Colonic mucosa (tissue), 4 donors: ENCODE results near the gene LETMD1. TPM values are rescaled to one million over a fixed set of nuclear protein-coding genes. Genes with fewer than 3 reads are reported as not detected.

ENCODE experiments used
- DNase-seq: peaks from one replicate; pipeline ENCODE4 v3.0.0-alpha.2; 2020
- H3K27ac ChIP-seq: fragments of 200-600 bp; one replicate; pipeline ENCODE4 v1.8.0; 2021
- H3K27me3 ChIP-seq: fragments of 200-600 bp; one replicate; pipeline ENCODE4 v1.8.0; 2021
- H3K36me3 ChIP-seq: fragments of 200-600 bp; one replicate; pipeline ENCODE4 v1.8.0; 2021
- H3K4me1 ChIP-seq: fragments of 200-600 bp; one replicate; pipeline ENCODE4 v1.8.0; 2021; ENCODE audit warnings: mild to moderate bottlenecking
- H3K4me3 ChIP-seq: fragments of 200-600 bp; one replicate; pipeline ENCODE4 v1.8.0; 2021
- H3K9ac ChIP-seq, 2 donors: one replicate each; pipeline ENCODE4 v1.7.0; 2013; ENCODE audit warnings: control low read depth in 2 of 2, low read depth in 2 of 2, low read length in 2 of 2
- H3K9me3 ChIP-seq: fragments of 200-600 bp; one replicate; pipeline ENCODE4 v1.8.0; 2021
- CTCF ChIP-seq: fragments of 200-600 bp; IDR thresholded peaks from one replicate; pipeline ENCODE4 v1.8.0; 2022; ENCODE audit warnings: antibody characterized with exemption, mild to moderate bottlenecking
- intact Hi-C: fragments of 100-400 bp; cut with DNase I; formaldehyde crosslinking; loops from one replicate; pipeline ENCODE4 v1.14.1; 2022
- total RNA-seq, 2 donors: library from RNA; stranded (reverse); fragmentation: NEBNext Ultra II Directional in 1 of 2; extraction: Animal tissue kit (Norgen Biotek cat#: 25700) in 1 of 2; gene quantifications; one replicate each; pipeline ENCODE4 v1.2.1, GENCODE V29; 2021
- donor health status: healthy.
- donor health status: DM: no; HTN: no; CAD: no.
- donor health status: DM: no; HTN: no; CAD: no.

Gene LETMD1
- total RNA-seq = 10 to 100 TPM; 54.8 to 67.8 TPM

- intact Hi-C loops = loop anchor here (10.0 kb wide), 1 partner anchor 297 kb away; the partner anchor contains the start of gene CELA1
- no peaks in the 10 kb centered on the region for H3K4me1 ChIP-seq
- peak; percentile 96 for DNase-seq
These were observed at the start of gene LETMD1 for GRCh38 chr12:51047655-51048540. Gene LETMD1, plus strand, starts transcription at chr12:51048327. Its CDS starts 30 bp downstream, at chr12:51048357.

GRCh38 chr12:50999093-50999492, 49.0 kb upstream of the LETMD1 start:
- Histone ChIP-seq H3K9ac (no peak overlapping the region), H3K4me1 (no peaks in the 10 kb centered on the region), H3K27me3 (no peaks in the 10 kb centered on the region), H3K27ac (no peak overlapping the region), H3K36me3 (peaks cover 16% of the 10 kb centered on the region), H3K9me3 (no peaks in the 10 kb centered on the region), H3K4me3 (no peak overlapping the region)
- TF ChIP-seq CTCF = no peak
- DNase-seq = no peak
- intact Hi-C loops = no loop called here

More at GRCh38 chr12:51047655-51048540, at the start of gene LETMD1:
- Histone ChIP-seq H3K9me3 (no peaks in the 10 kb centered on the region), H3K36me3 (no peaks in the 10 kb centered on the region), H3K27me3 (no peaks in the 10 kb centered on the region), H3K27ac (peak within 1 kb of the TSS; percentile 96), H3K9ac (peak within 1 kb of the TSS; percentile 89 to 90), H3K4me3 (peak within 1 kb of the TSS; percentile 51)
- peak; percentile 92 for TF ChIP-seq CTCF

- Histone ChIP-seq H3K4me1 (no peaks in the 10 kb centered on the region), H3K9me3 (no peaks in the 10 kb centered on the region), H3K9ac (no peak overlapping the region), H3K4me3 (no peak overlapping the region), H3K27me3 (no peaks in the 10 kb centered on the region), H3K36me3 (peaks cover 16% of the 10 kb centered on the region), H3K27ac (no peak overlapping the region)
- no peak for DNase-seq
- TF ChIP-seq CTCF = no peak
- intact Hi-C loops = no loop called here
These were observed 47.9 kb upstream of the LETMD1 start for GRCh38 chr12:51000245-51000644.

- Histone ChIP-seq H3K9ac (no peak overlapping the region), H3K27ac (no peak overlapping the region), H3K27me3 (no peaks in the 10 kb centered on the region), H3K4me1 (no peaks in the 10 kb centered on the region), H3K36me3 (peaks cover 5% of the 10 kb centered on the region), H3K4me3 (no peak overlapping the region), H3K9me3 (no peaks in the 10 kb centered on the region)
- no peak for TF ChIP-seq CTCF
- intact Hi-C loops = no loop called here
- no peak for DNase-seq
These were observed 46.3 kb upstream of the LETMD1 start for GRCh38 chr12:51001799-51002198.

- Histone ChIP-seq H3K27ac (no peak overlapping the region), H3K4me1 (no peaks in the 10 kb centered on the region), H3K36me3 (no peaks in the 10 kb centered on the region), H3K9ac (no peak overlapping the region), H3K4me3 (no peak overlapping the region), H3K27me3 (no peaks in the 10 kb centered on the region), H3K9me3 (no peaks in the 10 kb centered on the region)
- no peak for TF ChIP-seq CTCF
- DNase-seq = no peak
- intact Hi-C loops = no loop called here
These were observed 43.6 kb upstream of the LETMD1 start for GRCh38 chr12:51004504-51004903.
